ENCODE measurements around the gene DBN1. TPM values are rescaled to one million over a fixed set of nuclear protein-coding genes. Genes with fewer than 3 reads are reported as not detected.
"Not testable (repeated sequence)": the region's sequence is repeated elsewhere in the genome, so short reads cannot be mapped to it uniquely, and the experiment has no call there.

Gene DBN1
- total RNA-seq, 1 experiment from 2014 or later: 210 TPM

- no peak for DNase-seq (ENCODE audit: low read depth)
Observed at GRCh38 chr5:177431317-177432142, 41.9 kb downstream of the DBN1 start.

GRCh38 chr5:177430972-177431316 lies 42.5 kb downstream of the DBN1 start:
- no peak for DNase-seq (ENCODE audit: low read depth)

GRCh38 chr5:177430140-177430951 lies 43.1 kb downstream of the DBN1 start:
- no peak for DNase-seq (ENCODE audit: low read depth)

- no peak for DNase-seq (ENCODE audit: low read depth)
Observed at GRCh38 chr5:177429248-177430040, 44.0 kb downstream of the DBN1 start.

- no peak for DNase-seq (ENCODE audit: low read depth)
Observed at GRCh38 chr5:177428574-177429217, 44.7 kb downstream of the DBN1 start.

GRCh38 chr5:177427919-177428573 lies 45.4 kb downstream of the DBN1 start:
- no peak for DNase-seq (ENCODE audit: low read depth)

GRCh38 chr5:177427211-177427822 lies 46.1 kb downstream of the DBN1 start:
- DNase-seq (ENCODE audit: low read depth): no peak

- peak; percentile 35 for DNase-seq (ENCODE audit: low read depth)
Observed at GRCh38 chr5:177426566-177427210, 46.7 kb downstream of the DBN1 start, which contains the start of gene GRK6. Gene GRK6 (plus strand): TSS chr5:177426676. CDS start chr5:177426846, 170 bp downstream.

GRCh38 chr5:177425801-177426565 lies 47.5 kb downstream of the DBN1 start:
- peak; percentile 100 for DNase-seq (ENCODE audit: low read depth)

GRCh38 chr5:177425196-177425800 lies 48.1 kb downstream of the DBN1 start:
- DNase-seq (ENCODE audit: low read depth): no peak

GRCh38 chr5:177423671-177424070 lies 49.8 kb downstream of the DBN1 start:
- DNase-seq (ENCODE audit: low read depth): no peak

- DNase-seq (ENCODE audit: low read depth): peak; percentile 35
Observed at GRCh38 chr5:177421062-177421798, 52.2 kb downstream of the DBN1 start.

- not testable (repeated sequence) for DNase-seq (ENCODE audit: low read depth)
Observed at GRCh38 chr5:177420472-177420871, 53.0 kb downstream of the DBN1 start.

- peak; percentile 70 for DNase-seq (ENCODE audit: low read depth)
Observed at GRCh38 chr5:177419046-177419445, 54.4 kb downstream of the DBN1 start.

- DNase-seq (ENCODE audit: low read depth): not testable (repeated sequence)
Observed at GRCh38 chr5:177417081-177417480, 56.4 kb downstream of the DBN1 start.

GRCh38 chr5:177414481-177414880 lies 59.0 kb downstream of the DBN1 start:
- DNase-seq (ENCODE audit: low read depth): no peak

GRCh38 chr5:177412603-177413233 lies 60.7 kb downstream of the DBN1 start:
- no peak for DNase-seq (ENCODE audit: low read depth)

Data from LHCN-M2 (cell line).